WERI-Rb-1 (cell line): ENCODE results near the gene OLFM1.
"Not testable (repeated sequence)": the region's sequence is repeated elsewhere in the genome, so short reads cannot be mapped to it uniquely, and the experiment has no call there.

Experiments
- DNase-seq: peaks from one replicate; pipeline ENCODE4 v3.0.0-alpha.2; 2020
- H3K27ac ChIP-seq: fragments of 250-450 bp; sonication (Bioruptor Pico); 2 replicates; pipeline ENCODE4 v1.5.1; 2020; ENCODE audit warnings: mild to moderate bottlenecking, moderate library complexity
- H3K27me3 ChIP-seq: fragments of 250-450 bp; sonication (Bioruptor Pico); 2 replicates; pipeline ENCODE4 v1.5.1; 2021; ENCODE audit warnings: mild to moderate bottlenecking, low read depth, moderate library complexity; ENCODE audit not compliant: insufficient read depth, severe bottlenecking
- H3K36me3 ChIP-seq: fragments of 250-450 bp; sonication (Bioruptor Pico); 2 replicates; pipeline ENCODE4 v1.5.1; 2020; ENCODE audit warnings: mild to moderate bottlenecking, moderate library complexity
- H3K4me3 ChIP-seq: 2 replicates; pipeline ENCODE4 v1.5.1; 2011; ENCODE audit warnings: low read depth, mild to moderate bottlenecking, control low read depth, low read length
- H3K9me3 ChIP-seq: fragments of 250-450 bp; sonication (Bioruptor Pico); 2 replicates; pipeline ENCODE4 v1.5.1; 2021; ENCODE audit warnings: mild to moderate bottlenecking, moderate library complexity; ENCODE audit not compliant: severe bottlenecking
- CTCF ChIP-seq: IDR thresholded peaks from 2 replicates; pipeline ENCODE4 v1.5.1; 2011; ENCODE audit warnings: low read depth, mild to moderate bottlenecking, control low read depth, inconsistent platforms, low read length

OLFM1 gene

GRCh38 chr9:135107581-135108235 lies 20.2 kb downstream of the OLFM1 start:
- TF ChIP-seq CTCF, result no peak

GRCh38 chr9:135108831-135109510 lies 21.5 kb downstream of the OLFM1 start:
- no peaks in the 10 kb centered on the region for H3K27me3 ChIP-seq
- H3K27ac ChIP-seq, result no peak overlapping the region
- TF ChIP-seq CTCF, result no peak
- no peak overlapping the region for H3K4me3 ChIP-seq
- no peaks in the 10 kb centered on the region for H3K9me3 ChIP-seq
- peaks cover 87% of the 10 kb centered on the region for H3K36me3 ChIP-seq
- no peak for DNase-seq

More at GRCh38 chr9:135107581-135108235, 20.2 kb downstream of the OLFM1 start:
- Histone ChIP-seq H3K27ac (no peak overlapping the region), H3K36me3 (peaks cover 91% of the 10 kb centered on the region), H3K4me3 (no peak overlapping the region), H3K9me3 (no peaks in the 10 kb centered on the region), H3K27me3 (no peaks in the 10 kb centered on the region)
- DNase-seq, result no peak

- H3K27me3 ChIP-seq, result no peaks in the 10 kb centered on the region
- DNase-seq, result no peak
- peaks cover 84% of the 10 kb centered on the region for H3K36me3 ChIP-seq
- no peak overlapping the region for H3K4me3 ChIP-seq
- H3K27ac ChIP-seq, result no peak overlapping the region
- H3K9me3 ChIP-seq, result no peaks in the 10 kb centered on the region
- TF ChIP-seq CTCF, result no peak
These were observed 22.2 kb downstream of the OLFM1 start for GRCh38 chr9:135109650-135110049.

- Histone ChIP-seq H3K9me3 (no peaks in the 10 kb centered on the region), H3K27ac (no peak overlapping the region), H3K27me3 (no peaks in the 10 kb centered on the region), H3K4me3 (no peak overlapping the region), H3K36me3 (peaks cover 85% of the 10 kb centered on the region)
- DNase-seq, result no peak
- no peak for TF ChIP-seq CTCF
These were observed 22.9 kb downstream of the OLFM1 start for GRCh38 chr9:135110416-135110815.

GRCh38 chr9:135111600-135111999 lies 24.1 kb downstream of the OLFM1 start:
- H3K27ac ChIP-seq, H3K27me3 ChIP-seq, H3K4me3 ChIP-seq, H3K9me3 ChIP-seq, DNase-seq: not testable (repeated sequence)
- peaks cover 90% of the 10 kb centered on the region for H3K36me3 ChIP-seq

GRCh38 chr9:135116371-135116770 lies 28.9 kb downstream of the OLFM1 start:
- H3K27ac ChIP-seq, result no peak overlapping the region
- no peaks in the 10 kb centered on the region for H3K9me3 ChIP-seq
- peaks cover 75% of the 10 kb centered on the region for H3K36me3 ChIP-seq
- TF ChIP-seq CTCF, result no peak
- no peaks in the 10 kb centered on the region for H3K27me3 ChIP-seq
- no peak for DNase-seq
- no peak overlapping the region for H3K4me3 ChIP-seq
